ENCODE measurements around the gene KIRREL2. TPM values are rescaled to one million over a fixed set of nuclear protein-coding genes. Genes with fewer than 3 reads are reported as not detected.

KIRREL2 gene
- total and polyA plus RNA-seq, 2 of the 8 experiments (the other 6 are each of a cell fraction or from before 2014, with no cell fraction given): 2.4 to 4.6 TPM

DNA sequence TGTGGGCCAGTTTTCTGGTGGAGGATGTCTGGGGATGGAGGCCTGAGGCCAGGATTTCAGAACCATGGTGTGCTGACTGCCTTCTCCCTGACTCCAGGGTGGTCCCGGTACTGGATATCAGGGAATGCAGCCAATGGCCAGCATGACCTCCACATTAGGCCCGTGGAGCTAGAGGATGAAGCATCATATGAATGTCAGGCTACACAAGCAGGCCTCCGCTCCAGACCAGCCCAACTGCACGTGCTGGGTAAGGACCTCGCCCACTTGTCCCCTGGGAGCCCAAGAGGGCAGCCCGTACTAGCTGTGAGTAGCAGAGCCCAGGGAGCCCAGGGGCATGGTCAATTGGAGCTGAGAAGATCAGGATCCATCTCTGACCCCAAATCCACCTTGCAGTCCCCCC, 1.6 kb downstream of the KIRREL2 start:
- H3K9me3 ChIP-seq (ENCODE audit: insufficient read depth in 2 of 2, low read depth in 1 of 2, low read length in 1 of 2): no peaks in the 10 kb centered on the region
- H2BK15ac ChIP-seq (ENCODE audit: low read length): no peak overlapping the region
- H4K5ac ChIP-seq (ENCODE audit: insufficient read length, low read depth, low read length): no peak overlapping the region
- FAIRE-seq: no peak
- no peaks in the 10 kb centered on the region for H3K79me1 ChIP-seq (ENCODE audit: low read depth, low read length)
- DNase-seq (ENCODE audit: low read depth in 1 of 2, low spot score in 2 of 2): no peak
- peaks cover 0 to 3% of the 10 kb centered on the region in 2 experiments for H4K20me1 ChIP-seq (replicated peaks in 1 of 2; ENCODE audit: control insufficient read depth in 1 of 2, insufficient read depth in 2 of 2, low read length in 2 of 2)
- peaks cover 0 to 23% (median 13%) of the 10 kb centered on the region in 4 experiments; a peak in 6 of 7 replicates for H3K4me1 ChIP-seq (replicated peaks in 1 of 4; ENCODE audit: control insufficient read depth in 3 of 4, insufficient read depth in 4 of 4, low read length in 3 of 4)
- H3K79me2 ChIP-seq (ENCODE audit: control insufficient read depth in 1 of 2, insufficient read depth in 2 of 2, low read length in 2 of 2): no peaks in the 10 kb centered on the region
- no peak overlapping the region for H4K8ac ChIP-seq (ENCODE audit: extremely low read depth, insufficient read depth, low read length)
- H3K36me3 ChIP-seq (ENCODE audit: control insufficient read depth in 2 of 4, insufficient read depth in 4 of 4, low read length in 3 of 4): no peaks in the 10 kb centered on the region
- H2AK5ac ChIP-seq (ENCODE audit: low read depth, low read length): no peak overlapping the region
- no peak overlapping the region for H2BK12ac ChIP-seq (ENCODE audit: low read depth, low read length)
- H3K4me2 ChIP-seq (ENCODE audit: insufficient read depth in 1 of 2, low read depth in 2 of 2, low read length in 2 of 2): no peak overlapping the region
- no peak overlapping the region for H3K56ac ChIP-seq (replicated peaks; ENCODE audit: insufficient read length, low read depth, low read length)
- H3K9ac ChIP-seq (replicated peaks in 1 of 4; ENCODE audit: extremely low read depth in 1 of 4, low read depth in 3 of 4, low read length in 3 of 4): no peak overlapping the region
- peaks cover 7 to 72% (median 65%) of the 10 kb centered on the region in 4 experiments for H3K27me3 ChIP-seq (replicated peaks in 1 of 4; ENCODE audit: control insufficient read depth in 3 of 4, extremely low read depth in 1 of 4, insufficient read depth in 3 of 4, low read length in 3 of 4)
- no peak overlapping the region for H3K23ac ChIP-seq (ENCODE audit: insufficient read length)
- H2AFZ ChIP-seq (ENCODE audit: low read length): no peak overlapping the region
- H3K4ac ChIP-seq (replicated peaks; ENCODE audit: insufficient read length, low read depth, low read length): no peak overlapping the region
- no peak overlapping the region for H3K4me3 ChIP-seq (ENCODE audit: extremely low read depth in 1 of 4, insufficient read depth in 2 of 4, low read depth in 3 of 4, low read length in 4 of 4)
- H4K91ac ChIP-seq (replicated peaks; ENCODE audit: insufficient read length, low read length): no peak overlapping the region
- H2BK120ac ChIP-seq (replicated peaks; ENCODE audit: low read depth, low read length): no peak overlapping the region
- no peak overlapping the region for H3K18ac ChIP-seq (ENCODE audit: extremely low read depth, low read length)
- no peak overlapping the region for H2BK5ac ChIP-seq (ENCODE audit: low read depth, low read length)
- POLR2A ChIA-PET (ENCODE audit: partially characterized antibody): interaction anchor here (0.6 kb wide), 1 partner anchor 85 kb away, joined by 3 read pairs; no protein-coding TSS in a partner anchor
- H3K23me2 ChIP-seq (ENCODE audit: low read depth, low read length): peaks cover 22% of the 10 kb centered on the region
- H3K27ac ChIP-seq (ENCODE audit: low read depth, low read length): no peak overlapping the region
- no peak overlapping the region for H3K14ac ChIP-seq (ENCODE audit: insufficient read length)
- CTCF ChIA-PET (ENCODE audit: partially characterized antibody): interaction anchor here (0.6 kb wide), 1 partner anchor 255 kb away, joined by 3 read pairs; no protein-coding TSS in a partner anchor
- 88% methylated on average over 6 of the region's 6 CpGs; no CpG with 5 or more reads in 1 of the 2 experiments for WGBS, 2 experiments (ENCODE audit: extremely low coverage in 1 of 2, insufficient coverage in 1 of 2, insufficient read length in 1 of 2, insufficient replicate concordance in 2 of 2, low coverage in 1 of 2, low lambda C conversion rate in 2 of 2, missing lambda C conversion rate in 1 of 2)
- no peak overlapping the region for H2BK20ac ChIP-seq (ENCODE audit: low read length)
- TF ChIP-seq SIX5 (IDR thresholded peaks at IDR 0.05; ENCODE audit: low read depth, low read length) (no peak), JUND (IDR thresholded peaks at IDR 0.05; ENCODE audit: low read length) (no peak), GTF2F1 (IDR thresholded peaks at IDR 0.05; ENCODE audit: borderline replicate concordance, low read depth, low read length) (no peak), CREB1 (IDR thresholded peaks at IDR 0.05) (no peak), HDAC2 (IDR thresholded peaks at IDR 0.05; ENCODE audit: borderline replicate concordance in 1 of 2, low read depth in 2 of 2, low read length in 2 of 2) (no peak), EP300 (IDR thresholded peaks at IDR 0.05; ENCODE audit: borderline replicate concordance in 1 of 2, low read depth in 2 of 2, low read length in 2 of 2) (no peak), GABPA (IDR thresholded peaks at IDR 0.05; ENCODE audit: borderline replicate concordance, insufficient read depth, low read length) (no peak), KDM5A (IDR thresholded peaks at IDR 0.05; ENCODE audit: low read length) (no peak), TEAD4 (IDR thresholded peaks at IDR 0.05; ENCODE audit: low read depth, low read length) (no peak), NANOG (IDR thresholded peaks at IDR 0.05; ENCODE audit: insufficient read depth, low read depth, low read length, poor library complexity, severe bottlenecking) (no peak), E2F6 (IDR thresholded peaks at IDR 0.05) (no peak)
- TF ChIP-seq, protein P1, sequence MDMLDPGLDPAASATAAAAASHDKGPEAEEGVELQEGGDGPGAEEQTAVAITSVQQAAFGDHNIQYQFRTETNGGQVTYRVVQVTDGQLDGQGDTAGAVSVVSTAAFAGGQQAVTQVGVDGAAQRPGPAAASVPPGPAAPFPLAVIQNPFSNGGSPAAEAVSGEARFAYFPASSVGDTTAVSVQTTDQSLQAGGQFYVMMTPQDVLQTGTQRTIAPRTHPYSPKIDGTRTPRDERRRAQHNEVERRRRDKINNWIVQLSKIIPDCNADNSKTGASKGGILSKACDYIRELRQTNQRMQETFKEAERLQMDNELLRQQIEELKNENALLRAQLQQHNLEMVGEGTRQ (IDR thresholded peaks at IDR 0.05; ENCODE audit: low read length): no peak

All from H1 (cell line).